KG1 (cell line): ENCODE measurements around the gene ZNF280B.
"Not testable (repeated sequence)": the region's sequence is repeated elsewhere in the genome, so short reads cannot be mapped to it uniquely, and the experiment has no call there.

Experiments used
- DNase-seq: peaks from one replicate; lab custom pipeline; 2025; lab: John Stamatoyannopoulos, UW

Gene ZNF280B

GRCh38 chr22:22507743-22508273 lies 734 bp downstream of the ZNF280B start:
- no peak for DNase-seq

- DNase-seq = no peak
Measured at GRCh38 chr22:22506736-22507135, 1.8 kb downstream of the ZNF280B start.

- no peak for DNase-seq
Measured at GRCh38 chr22:22498267-22498666, 10.3 kb downstream of the ZNF280B start.

GRCh38 chr22:22491589-22491988 lies 17.0 kb downstream of the ZNF280B start:
- DNase-seq = not testable (repeated sequence)

GRCh38 chr22:22488736-22489135 lies 19.8 kb downstream of the ZNF280B start:
- DNase-seq = no peak

- DNase-seq = no peak
Measured at GRCh38 chr22:22487869-22488597, 20.5 kb downstream of the ZNF280B start.

- no peak for DNase-seq
Measured at GRCh38 chr22:22487059-22487458, 21.5 kb downstream of the ZNF280B start.

GRCh38 chr22:22486132-22486899 lies 22.2 kb downstream of the ZNF280B start:
- no peak for DNase-seq

GRCh38 chr22:22485524-22485923 lies 23.0 kb downstream of the ZNF280B start:
- DNase-seq = no peak

- no peak for DNase-seq
Measured at GRCh38 chr22:22484023-22484422, 24.5 kb downstream of the ZNF280B start.

- no peak for DNase-seq
Measured at GRCh38 chr22:22480940-22481339, 27.6 kb downstream of the ZNF280B start.

GRCh38 chr22:22479999-22480532 lies 28.5 kb downstream of the ZNF280B start:
- DNase-seq = no peak

GRCh38 chr22:22479116-22479515 lies 29.4 kb downstream of the ZNF280B start:
- no peak for DNase-seq

- no peak for DNase-seq
Measured at GRCh38 chr22:22478470-22478869, 30.1 kb downstream of the ZNF280B start.

- DNase-seq = no peak
Measured at GRCh38 chr22:22474733-22475132, 33.8 kb downstream of the ZNF280B start.

GRCh38 chr22:22471104-22471503 lies 37.4 kb downstream of the ZNF280B start:
- not testable (repeated sequence) for DNase-seq

GRCh38 chr22:22469527-22469926 lies 39.0 kb downstream of the ZNF280B start:
- DNase-seq = no peak

- DNase-seq = not testable (repeated sequence)
Measured at GRCh38 chr22:22468794-22469469, 39.6 kb downstream of the ZNF280B start.

GRCh38 chr22:22467112-22467511 lies 41.4 kb downstream of the ZNF280B start:
- DNase-seq = no peak

GRCh38 chr22:22465782-22466181 lies 42.8 kb downstream of the ZNF280B start:
- DNase-seq = no peak

- no peak for DNase-seq
Measured at GRCh38 chr22:22465094-22465602, 43.4 kb downstream of the ZNF280B start.

- no peak for DNase-seq
Measured at GRCh38 chr22:22464541-22465054, 43.9 kb downstream of the ZNF280B start.
